ENCODE data around the gene KAT2B.

The KAT2B gene

GRCh38 chr3:20071175-20071574 lies 30.9 kb downstream of the KAT2B start:
- H3K14ac ChIP-seq (ENCODE audit: low read length in 2 of 2) = no peak overlapping the region
- no peaks in the 10 kb centered on the region for H3K27me3 ChIP-seq (ENCODE audit: control insufficient read depth in 1 of 2, insufficient read depth in 1 of 2, low read length in 2 of 2)
- H3K23ac ChIP-seq (ENCODE audit: low read length in 2 of 2) = no peak overlapping the region
- no peak overlapping the region for H3K4ac ChIP-seq (ENCODE audit: low read depth in 1 of 2, low read length in 2 of 2)
- no peak overlapping the region for H4K91ac ChIP-seq (ENCODE audit: low read length)
- no peak overlapping the region for H3K4me3 ChIP-seq (ENCODE audit: insufficient read depth in 1 of 2, low read depth in 1 of 2, low read length in 2 of 2)
- no peak overlapping the region for H2AK5ac ChIP-seq (ENCODE audit: low read length, severe bottlenecking)
- H3K79me1 ChIP-seq (replicated peaks; ENCODE audit: low read length, poor library complexity, severe bottlenecking) = peaks cover 14% of the 10 kb centered on the region
- no peak for DNase-seq
- H3K36me3 ChIP-seq (ENCODE audit: control insufficient read depth in 1 of 2, insufficient read depth in 2 of 2, low read depth in 1 of 2, low read length in 2 of 2) = peaks cover 3% of the 10 kb centered on the region in 2 experiments
- H2BK12ac ChIP-seq (ENCODE audit: low read length in 2 of 2) = no peak overlapping the region
- H3K27ac ChIP-seq (ENCODE audit: low read length, poor library complexity, severe bottlenecking) = no peak overlapping the region
- H3K4me1 ChIP-seq (ENCODE audit: control insufficient read depth, insufficient read depth, low read depth, low read length) = no peaks in the 10 kb centered on the region
- H3K9me3 ChIP-seq (ENCODE audit: control insufficient read depth, low read length) = no peaks in the 10 kb centered on the region
- H2BK15ac ChIP-seq (ENCODE audit: low read depth, poor library complexity, severe bottlenecking) = no peak overlapping the region
- no peak overlapping the region for H2BK5ac ChIP-seq (ENCODE audit: low read depth, low read length, poor library complexity, severe bottlenecking)
- H3K18ac ChIP-seq (ENCODE audit: low read depth in 1 of 2, low read length in 2 of 2) = no peak overlapping the region
- H2AFZ ChIP-seq (ENCODE audit: low read depth, low read length) = no peak overlapping the region
- 70% methylated on average over 1 of the region's 2 CpGs for WGBS
- H4K8ac ChIP-seq (ENCODE audit: low read length) = no peak overlapping the region
- no peak overlapping the region for H2BK120ac ChIP-seq (ENCODE audit: low read depth, low read length)
- H3K4me2 ChIP-seq (ENCODE audit: low read length, poor library complexity, severe bottlenecking) = no peak overlapping the region
- no peak overlapping the region for H3K9ac ChIP-seq (ENCODE audit: low read length)

- no peak overlapping the region for H2AFZ ChIP-seq (ENCODE audit: low read depth, low read length)
- peaks cover 17% of the 10 kb centered on the region for H3K79me1 ChIP-seq (replicated peaks; ENCODE audit: low read length, poor library complexity, severe bottlenecking)
- no peak for DNase-seq
- H4K91ac ChIP-seq (ENCODE audit: low read length) = no peak overlapping the region
- no peak overlapping the region for H4K8ac ChIP-seq (ENCODE audit: low read length)
- no peak overlapping the region for H3K4ac ChIP-seq (ENCODE audit: low read depth in 1 of 2, low read length in 2 of 2)
- no peak overlapping the region for H3K14ac ChIP-seq (ENCODE audit: low read length in 2 of 2)
- H3K4me1 ChIP-seq (ENCODE audit: control insufficient read depth, insufficient read depth, low read depth, low read length) = no peaks in the 10 kb centered on the region
- H3K36me3 ChIP-seq (ENCODE audit: control insufficient read depth in 1 of 2, insufficient read depth in 2 of 2, low read depth in 1 of 2, low read length in 2 of 2) = peaks cover 3% of the 10 kb centered on the region in 2 experiments
- H2BK5ac ChIP-seq (ENCODE audit: low read depth, low read length, poor library complexity, severe bottlenecking) = no peak overlapping the region
- 90% methylated on average over 6 of the region's 6 CpGs for WGBS
- no peak overlapping the region for H2BK12ac ChIP-seq (ENCODE audit: low read length in 2 of 2)
- H3K4me3 ChIP-seq (ENCODE audit: insufficient read depth in 1 of 2, low read depth in 1 of 2, low read length in 2 of 2) = no peak overlapping the region
- no peaks in the 10 kb centered on the region for H3K27me3 ChIP-seq (ENCODE audit: control insufficient read depth in 1 of 2, insufficient read depth in 1 of 2, low read length in 2 of 2)
- H3K4me2 ChIP-seq (ENCODE audit: low read length, poor library complexity, severe bottlenecking) = no peak overlapping the region
- H3K9ac ChIP-seq (ENCODE audit: low read length) = no peak overlapping the region
- no peak overlapping the region for H3K23ac ChIP-seq (ENCODE audit: low read length in 2 of 2)
- H2AK5ac ChIP-seq (ENCODE audit: low read length, severe bottlenecking) = no peak overlapping the region
- H2BK120ac ChIP-seq (ENCODE audit: low read depth, low read length) = no peak overlapping the region
- H2BK15ac ChIP-seq (ENCODE audit: low read depth, poor library complexity, severe bottlenecking) = no peak overlapping the region
- peak overlapping the region in 1 of 2 experiments; percentile 17 for H3K18ac ChIP-seq (ENCODE audit: low read depth in 1 of 2, low read length in 2 of 2)
- no peak overlapping the region for H3K27ac ChIP-seq (ENCODE audit: low read length, poor library complexity, severe bottlenecking)
- no peaks in the 10 kb centered on the region for H3K9me3 ChIP-seq (ENCODE audit: control insufficient read depth, low read length)
These were observed 32.2 kb downstream of the KAT2B start for GRCh38 chr3:20072422-20072821.

GRCh38 chr3:20073068-20073467 lies 32.8 kb downstream of the KAT2B start:
- DNase-seq = no peak
- H2BK5ac ChIP-seq (ENCODE audit: low read depth, low read length, poor library complexity, severe bottlenecking) = no peak overlapping the region
- no peak overlapping the region for H3K27ac ChIP-seq (ENCODE audit: low read length, poor library complexity, severe bottlenecking)
- H2AFZ ChIP-seq (ENCODE audit: low read depth, low read length) = no peak overlapping the region
- H3K14ac ChIP-seq (ENCODE audit: low read length in 2 of 2) = no peak overlapping the region
- peaks cover 3% of the 10 kb centered on the region in 2 experiments for H3K36me3 ChIP-seq (ENCODE audit: control insufficient read depth in 1 of 2, insufficient read depth in 2 of 2, low read depth in 1 of 2, low read length in 2 of 2)
- peaks cover 19% of the 10 kb centered on the region for H3K79me1 ChIP-seq (replicated peaks; ENCODE audit: low read length, poor library complexity, severe bottlenecking)
- no peaks in the 10 kb centered on the region for H3K27me3 ChIP-seq (ENCODE audit: control insufficient read depth in 1 of 2, insufficient read depth in 1 of 2, low read length in 2 of 2)
- H2BK120ac ChIP-seq (ENCODE audit: low read depth, low read length) = no peak overlapping the region
- H4K8ac ChIP-seq (ENCODE audit: low read length) = no peak overlapping the region
- no peak overlapping the region for H2BK12ac ChIP-seq (ENCODE audit: low read length in 2 of 2)
- H3K4me2 ChIP-seq (ENCODE audit: low read length, poor library complexity, severe bottlenecking) = no peak overlapping the region
- no peak overlapping the region for H2BK15ac ChIP-seq (ENCODE audit: low read depth, poor library complexity, severe bottlenecking)
- H3K4me3 ChIP-seq (ENCODE audit: insufficient read depth in 1 of 2, low read depth in 1 of 2, low read length in 2 of 2) = no peak overlapping the region
- H4K91ac ChIP-seq (ENCODE audit: low read length) = no peak overlapping the region
- no peak overlapping the region for H3K4ac ChIP-seq (ENCODE audit: low read depth in 1 of 2, low read length in 2 of 2)
- H3K9me3 ChIP-seq (ENCODE audit: control insufficient read depth, low read length) = no peaks in the 10 kb centered on the region
- H2AK5ac ChIP-seq (ENCODE audit: low read length, severe bottlenecking) = no peak overlapping the region
- H3K18ac ChIP-seq (ENCODE audit: low read depth in 1 of 2, low read length in 2 of 2) = no peak overlapping the region
- no peak overlapping the region for H3K9ac ChIP-seq (ENCODE audit: low read length)
- no peaks in the 10 kb centered on the region for H3K4me1 ChIP-seq (ENCODE audit: control insufficient read depth, insufficient read depth, low read depth, low read length)
- H3K23ac ChIP-seq (ENCODE audit: low read length in 2 of 2) = no peak overlapping the region
- 87% methylated on average over 3 of the region's 5 CpGs for WGBS

- DNase-seq = peak; percentile 55
- Histone ChIP-seq H3K9me3 (ENCODE audit: control insufficient read depth, low read length) (no peaks in the 10 kb centered on the region), H3K36me3 (ENCODE audit: control insufficient read depth in 1 of 2, insufficient read depth in 2 of 2, low read depth in 1 of 2, low read length in 2 of 2) (peaks cover 3% of the 10 kb centered on the region in 2 experiments), H3K9ac (ENCODE audit: low read length) (no peak overlapping the region), H4K91ac (ENCODE audit: low read length) (no peak overlapping the region), H2BK5ac (ENCODE audit: low read depth, low read length, poor library complexity, severe bottlenecking) (no peak overlapping the region), H3K79me1 (replicated peaks; ENCODE audit: low read length, poor library complexity, severe bottlenecking) (peaks cover 17% of the 10 kb centered on the region), H2BK15ac (ENCODE audit: low read depth, poor library complexity, severe bottlenecking) (no peak overlapping the region), H3K23ac (ENCODE audit: low read length in 2 of 2) (no peak overlapping the region), H2BK12ac (ENCODE audit: low read length in 2 of 2) (no peak overlapping the region), H3K4me3 (ENCODE audit: insufficient read depth in 1 of 2, low read depth in 1 of 2, low read length in 2 of 2) (no peak overlapping the region), H3K14ac (ENCODE audit: low read length in 2 of 2) (no peak overlapping the region), H3K4ac (ENCODE audit: low read depth in 1 of 2, low read length in 2 of 2) (no peak overlapping the region), H4K8ac (ENCODE audit: low read length) (no peak overlapping the region), H2AK5ac (ENCODE audit: low read length, severe bottlenecking) (no peak overlapping the region), H3K27ac (ENCODE audit: low read length, poor library complexity, severe bottlenecking) (no peak overlapping the region), H3K27me3 (ENCODE audit: control insufficient read depth in 1 of 2, insufficient read depth in 1 of 2, low read length in 2 of 2) (no peaks in the 10 kb centered on the region), H2BK120ac (ENCODE audit: low read depth, low read length) (no peak overlapping the region), H3K18ac (ENCODE audit: low read depth in 1 of 2, low read length in 2 of 2) (no peak overlapping the region), H2AFZ (ENCODE audit: low read depth, low read length) (no peak overlapping the region), H3K4me2 (ENCODE audit: low read length, poor library complexity, severe bottlenecking) (no peak overlapping the region), H3K4me1 (ENCODE audit: control insufficient read depth, insufficient read depth, low read depth, low read length) (no peaks in the 10 kb centered on the region)
- 75% methylated on average over 2 of the region's 4 CpGs for WGBS
These were observed 33.4 kb downstream of the KAT2B start for GRCh38 chr3:20073683-20074082.
